DOHH2 (cell line): ENCODE results near the gene RAD51B.

ENCODE experiments used
- CTCF ChIP-seq: fragments of 200-600 bp; sonication (generic); IDR thresholded peaks from one replicate; pipeline ENCODE4 v1.5.1; 2014; ENCODE audit warnings: antibody characterized with exemption, mild to moderate bottlenecking, low read depth, low read length; ENCODE audit not compliant: poor library complexity, severe bottlenecking
- EZH2phosphoT487 ChIP-seq: fragments of 200-600 bp; sonication (generic); IDR thresholded peaks from 2 replicates; pipeline ENCODE4 v1.6.1; 2017; ENCODE audit warnings: borderline replicate concordance, mild to moderate bottlenecking, antibody characterized with exemption, low read length, moderate library complexity, mixed read lengths

- no peak for TF ChIP-seq CTCF
- no peak for TF ChIP-seq EZH2phosphoT487
Measured at GRCh38 chr14:68527329-68527851, 707.8 kb downstream of the RAD51B start.
